ENCODE data around the gene POLR2M. TPM values are rescaled to one million over a fixed set of nuclear protein-coding genes. Genes with fewer than 3 reads are reported as not detected.

Gene POLR2M
- total RNA-seq, 6 experiments from 2014 or later: 10.9 to 31.4 (median 19.7) TPM

- DNase-seq (no peak), ATAC-seq (peak; percentile 27 to 84 (median 56))
- Histone ChIP-seq H3K4me3 (no peak overlapping the region), H3K4me1 (no peaks in the 10 kb centered on the region), H3K9me3 (no peaks in the 10 kb centered on the region), H3K27me3 (no peaks in the 10 kb centered on the region), H3K27ac (no peak overlapping the region), H3K36me3 (no peaks in the 10 kb centered on the region)
- intact Hi-C loops (cut with DNase I): no loop called here
- WGBS (ENCODE audit: insufficient coverage, low coverage, low lambda C conversion rate, missing lambda C conversion rate): 17% methylated on average over 1 of the region's 1 CpG
- no peak for TF ChIP-seq CTCF (IDR thresholded peaks at IDR 0.05)
- TF ChIP-seq POLR2A (IDR thresholded peaks at IDR 0.05): no peak
Measured at GRCh38 chr15:57691082-57691481, 15.4 kb upstream of the POLR2M start.

GRCh38 chr15:57692709-57693108 is 13.8 kb upstream of the POLR2M start:
- Histone ChIP-seq H3K4me1 (no peaks in the 10 kb centered on the region), H3K4me3 (no peak overlapping the region), H3K9me3 (no peaks in the 10 kb centered on the region), H3K36me3 (no peaks in the 10 kb centered on the region), H3K27ac (peak overlapping the region in 1 of 3 donors; percentile 37), H3K27me3 (no peaks in the 10 kb centered on the region)
- intact Hi-C loops (cut with DNase I): no loop called here
- ATAC-seq (peak in 1 of 4 donors; percentile 37), DNase-seq (no peak)
- TF ChIP-seq POLR2A (IDR thresholded peaks at IDR 0.05): no peak
- no peak for TF ChIP-seq CTCF (IDR thresholded peaks at IDR 0.05)
- 67% methylated on average over 1 of the region's 1 CpG for WGBS (ENCODE audit: insufficient coverage, low coverage, low lambda C conversion rate, missing lambda C conversion rate)

- Histone ChIP-seq H3K27ac (no peak overlapping the region), H3K4me1 (no peaks in the 10 kb centered on the region), H3K36me3 (no peaks in the 10 kb centered on the region), H3K9me3 (no peaks in the 10 kb centered on the region), H3K27me3 (no peaks in the 10 kb centered on the region), H3K4me3 (no peak overlapping the region)
- 67% methylated on average over 1 of the region's 1 CpG for WGBS (ENCODE audit: insufficient coverage, low coverage, low lambda C conversion rate, missing lambda C conversion rate)
- no peak for DNase-seq
- ATAC-seq: no peak
- intact Hi-C loops (cut with DNase I): no loop called here
- TF ChIP-seq POLR2A (IDR thresholded peaks at IDR 0.05) (no peak), CTCF (IDR thresholded peaks at IDR 0.05) (no peak)
Measured at GRCh38 chr15:57694279-57694678, 12.2 kb upstream of the POLR2M start.

GRCh38 chr15:57696146-57696545 is 10.4 kb upstream of the POLR2M start:
- DNase-seq (no peak), ATAC-seq (no peak)
- WGBS (ENCODE audit: insufficient coverage, low coverage, low lambda C conversion rate, missing lambda C conversion rate): 67% methylated on average over 4 of the region's 5 CpGs
- TF ChIP-seq CTCF (IDR thresholded peaks at IDR 0.05) (no peak), POLR2A (IDR thresholded peaks at IDR 0.05) (no peak)
- Histone ChIP-seq H3K9me3 (no peaks in the 10 kb centered on the region), H3K27ac (no peak overlapping the region), H3K27me3 (no peaks in the 10 kb centered on the region), H3K36me3 (no peaks in the 10 kb centered on the region), H3K4me3 (no peak overlapping the region), H3K4me1 (no peaks in the 10 kb centered on the region)
- intact Hi-C loops (cut with DNase I): no loop called here

GRCh38 chr15:57697588-57697987 is 8.9 kb upstream of the POLR2M start:
- Histone ChIP-seq H3K27ac (no peak overlapping the region), H3K4me1 (no peaks in the 10 kb centered on the region), H3K36me3 (no peaks in the 10 kb centered on the region), H3K9me3 (no peaks in the 10 kb centered on the region), H3K27me3 (no peaks in the 10 kb centered on the region), H3K4me3 (no peak overlapping the region)
- intact Hi-C loops (cut with DNase I): no loop called here
- 92% methylated on average over 4 of the region's 4 CpGs for WGBS (ENCODE audit: insufficient coverage, low coverage, low lambda C conversion rate, missing lambda C conversion rate)
- ATAC-seq: no peak
- no peak for TF ChIP-seq CTCF (IDR thresholded peaks at IDR 0.05)
- no peak for TF ChIP-seq POLR2A (IDR thresholded peaks at IDR 0.05)
- DNase-seq: no peak
